Endothelial cell (in vitro differentiated cells): ENCODE measurements around the gene BTBD6. TPM values are rescaled to one million over a fixed set of nuclear protein-coding genes. Genes with fewer than 3 reads are reported as not detected.

ENCODE experiments used
- DNase-seq: peaks from one replicate; pipeline ENCODE4 v3.0.0; 2021; ENCODE audit warnings: low spot score
- H3K27ac Mint-ChIP-seq: one replicate; pipeline ENCODE4 v1.8.0; 2021; ENCODE audit warnings: mixed read lengths, inconsistent platforms; ENCODE audit not compliant: unreplicated experiment
- H3K27me3 Mint-ChIP-seq: one replicate; pipeline ENCODE4 v1.8.0; 2021; ENCODE audit warnings: mild to moderate bottlenecking, moderate library complexity, mixed read lengths, inconsistent platforms; ENCODE audit not compliant: unreplicated experiment
- H3K36me3 Mint-ChIP-seq: one replicate; pipeline ENCODE4 v1.8.0; 2021; ENCODE audit warnings: mild to moderate bottlenecking, low read depth, mixed read lengths, inconsistent platforms; ENCODE audit not compliant: unreplicated experiment
- H3K4me1 Mint-ChIP-seq: one replicate; pipeline ENCODE4 v1.8.0; 2021; ENCODE audit warnings: mild to moderate bottlenecking, mixed read lengths, inconsistent platforms; ENCODE audit not compliant: unreplicated experiment
- H3K4me3 Mint-ChIP-seq: one replicate; pipeline ENCODE4 v1.8.0; 2021; ENCODE audit warnings: mild to moderate bottlenecking, mixed read lengths, inconsistent platforms; ENCODE audit not compliant: unreplicated experiment
- H3K9me3 Mint-ChIP-seq: one replicate; pipeline ENCODE4 v1.8.0; 2021; ENCODE audit warnings: mixed read lengths, inconsistent platforms; ENCODE audit not compliant: unreplicated experiment
- CTCF ChIP-seq: fragments of 200-600 bp; sonication (generic); IDR thresholded peaks from one replicate; pipeline ENCODE4 v1.5.0; 2021; ENCODE audit warnings: antibody characterized with exemption; ENCODE audit not compliant: unreplicated experiment
- total RNA-seq: library from RNA; stranded (reverse); fragmentation: NEBNext Ultra II Directional; extraction: Animal tissue kit (Norgen Biotek cat#: 25700); gene quantifications from one replicate; pipeline ENCODE4 v1.2.1, GENCODE V29; 2021; ENCODE audit not compliant: unreplicated experiment

BTBD6 gene
- total RNA-seq, 1 donor from 2014 or later, result 45.1 TPM

GRCh38 chr14:105224845-105225570 lies 23.3 kb upstream of the BTBD6 start:
- Mint-ChIP-seq H3K4me3 (no peak overlapping the region), H3K27ac (no peak overlapping the region), H3K9me3 (no peaks in the 10 kb centered on the region), H3K4me1 (peaks cover 3% of the 10 kb centered on the region), H3K27me3 (peaks cover 23% of the 10 kb centered on the region), H3K36me3 (peaks cover 37% of the 10 kb centered on the region)
- TF ChIP-seq CTCF, result no peak
- DNase-seq, result no peak

- Mint-ChIP-seq H3K9me3 (no peaks in the 10 kb centered on the region), H3K27me3 (peaks cover 20% of the 10 kb centered on the region), H3K4me1 (peaks cover 3% of the 10 kb centered on the region), H3K4me3 (no peak overlapping the region), H3K36me3 (peaks cover 37% of the 10 kb centered on the region), H3K27ac (no peak overlapping the region)
- no peak for TF ChIP-seq CTCF
- DNase-seq, result no peak
These were observed 22.1 kb upstream of the BTBD6 start for GRCh38 chr14:105226198-105226597.

GRCh38 chr14:105227346-105227745 lies 21.0 kb upstream of the BTBD6 start:
- Mint-ChIP-seq H3K4me3 (no peak overlapping the region), H3K4me1 (no peaks in the 10 kb centered on the region), H3K27me3 (peaks cover 16% of the 10 kb centered on the region), H3K27ac (no peak overlapping the region), H3K9me3 (no peaks in the 10 kb centered on the region), H3K36me3 (peaks cover 30% of the 10 kb centered on the region)
- TF ChIP-seq CTCF, result no peak
- DNase-seq, result no peak

GRCh38 chr14:105228562-105228961 lies 19.8 kb upstream of the BTBD6 start:
- Mint-ChIP-seq H3K27me3 (peaks cover 12% of the 10 kb centered on the region), H3K9me3 (no peaks in the 10 kb centered on the region), H3K4me3 (no peak overlapping the region), H3K4me1 (no peaks in the 10 kb centered on the region), H3K36me3 (peaks cover 23% of the 10 kb centered on the region), H3K27ac (no peak overlapping the region)
- TF ChIP-seq CTCF, result no peak
- DNase-seq, result no peak

- H3K27ac Mint-ChIP-seq, result peak overlapping the region; percentile 27
- no peak for DNase-seq
- H3K4me1 Mint-ChIP-seq, result no peaks in the 10 kb centered on the region
- peaks cover 12% of the 10 kb centered on the region for H3K27me3 Mint-ChIP-seq
- no peaks in the 10 kb centered on the region for H3K9me3 Mint-ChIP-seq
- H3K36me3 Mint-ChIP-seq, result peaks cover 18% of the 10 kb centered on the region
- no peak for TF ChIP-seq CTCF
- no peak overlapping the region for H3K4me3 Mint-ChIP-seq
These were observed 19.2 kb upstream of the BTBD6 start for GRCh38 chr14:105229099-105229655.
